HG03196 (cell line): ENCODE results near the gene KASH5.

Source experiments
- ATAC-seq: cut with Tn5 transposase; IDR thresholded peaks from one replicate; pipeline ENCODE4 v1.9.1; 2021; ENCODE audit not compliant: unreplicated experiment

The KASH5 gene

DNA sequence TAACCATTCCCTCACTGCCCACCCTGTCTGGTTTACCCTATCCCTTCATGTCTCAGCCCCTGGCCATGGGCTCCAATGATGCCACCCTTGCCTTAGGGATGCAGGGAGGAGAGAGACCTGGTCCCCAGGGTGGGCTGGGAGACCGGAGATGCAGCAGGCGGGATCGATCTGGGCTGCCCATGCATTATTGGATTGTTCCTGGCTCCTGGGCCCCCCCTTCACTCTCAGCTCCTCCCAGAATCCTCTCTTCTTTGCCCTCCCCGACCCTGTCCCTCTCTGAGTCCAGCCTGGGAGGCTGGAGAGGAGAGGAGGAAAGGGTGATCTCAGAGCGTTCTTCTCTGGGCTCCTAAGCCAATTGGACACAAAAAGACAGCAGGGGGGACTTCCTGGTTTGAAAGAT lies 5.8 kb downstream of the KASH5 start:
- no peak for ATAC-seq

DNA sequence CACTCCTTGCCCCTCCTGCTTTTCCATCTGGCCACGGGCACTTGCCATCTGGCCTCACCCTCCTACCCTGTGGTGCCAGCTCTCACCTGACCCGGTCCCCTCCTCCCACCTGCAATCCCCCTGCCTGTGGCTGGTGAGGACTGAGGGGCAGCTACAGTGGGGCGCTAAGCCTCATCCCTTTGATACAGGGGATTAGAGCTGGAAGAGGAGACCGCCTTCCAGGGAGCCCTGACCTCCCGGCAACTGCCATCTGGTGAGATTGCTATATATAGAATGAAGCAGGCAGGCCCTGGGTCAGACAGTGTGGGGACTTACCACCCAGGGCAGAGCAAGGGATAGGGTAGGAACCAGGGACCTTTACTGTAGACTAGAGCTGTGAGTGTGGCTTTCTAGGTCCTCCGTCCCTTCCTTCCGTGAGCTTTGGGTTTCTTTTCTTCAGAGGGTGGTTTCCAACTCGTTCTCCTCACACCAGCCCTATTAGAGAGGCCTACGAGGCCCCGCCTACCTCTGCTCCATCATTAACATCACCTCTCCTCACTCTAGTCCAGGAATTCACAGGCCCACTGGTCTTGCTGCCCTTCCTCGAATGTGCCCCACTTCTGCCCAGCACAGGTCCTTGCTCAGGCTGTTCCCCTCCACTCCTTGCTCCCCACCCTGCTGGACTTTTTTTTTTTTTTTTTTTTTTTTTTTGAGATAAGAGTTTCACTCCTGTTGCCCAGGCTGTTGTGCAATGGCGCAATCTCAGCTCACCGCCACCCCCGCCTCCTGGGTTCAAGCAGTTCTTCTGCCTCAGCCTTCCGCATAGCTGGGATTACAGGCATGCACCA lies 7.7 kb downstream of the KASH5 start:
- ATAC-seq, result no peak

DNA sequence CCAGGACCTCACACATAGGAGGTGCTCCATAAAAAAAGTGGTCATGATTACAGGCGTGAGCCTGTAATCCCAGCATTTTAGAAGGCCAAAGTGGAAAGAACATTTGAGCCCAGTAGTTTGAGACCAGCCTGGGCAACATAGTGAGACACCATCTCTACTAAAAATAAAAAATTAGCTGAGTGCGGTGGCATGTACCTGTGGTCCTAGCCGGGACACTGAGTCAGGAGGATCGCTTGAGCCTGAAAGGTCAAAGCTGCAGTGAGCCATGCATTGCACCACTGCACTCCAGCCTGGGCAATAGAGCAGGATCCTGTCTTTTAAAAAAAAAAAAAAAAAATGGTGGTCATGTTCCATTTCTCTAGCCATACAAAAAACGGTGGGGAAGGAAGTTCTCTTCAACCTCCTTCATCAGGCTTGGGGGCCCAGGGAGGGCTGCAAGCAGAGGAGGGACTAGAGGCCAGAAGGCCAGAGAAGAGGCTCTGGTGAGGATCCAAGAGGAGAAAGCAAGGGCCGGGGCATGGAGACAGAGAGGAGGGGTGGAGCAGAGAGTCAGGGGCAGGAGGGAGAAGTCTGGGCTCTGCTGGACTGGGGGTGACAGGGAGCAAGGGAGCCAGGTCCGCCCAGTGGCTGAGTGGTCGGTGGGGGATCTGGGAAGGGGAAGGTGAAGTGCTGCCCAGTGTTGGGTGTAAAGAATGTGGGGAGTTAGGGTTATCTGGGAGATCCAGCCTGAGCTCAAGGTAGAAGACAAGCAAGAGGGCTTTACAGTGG lies 8.9 kb downstream of the KASH5 start:
- ATAC-seq, result no peak

DNA sequence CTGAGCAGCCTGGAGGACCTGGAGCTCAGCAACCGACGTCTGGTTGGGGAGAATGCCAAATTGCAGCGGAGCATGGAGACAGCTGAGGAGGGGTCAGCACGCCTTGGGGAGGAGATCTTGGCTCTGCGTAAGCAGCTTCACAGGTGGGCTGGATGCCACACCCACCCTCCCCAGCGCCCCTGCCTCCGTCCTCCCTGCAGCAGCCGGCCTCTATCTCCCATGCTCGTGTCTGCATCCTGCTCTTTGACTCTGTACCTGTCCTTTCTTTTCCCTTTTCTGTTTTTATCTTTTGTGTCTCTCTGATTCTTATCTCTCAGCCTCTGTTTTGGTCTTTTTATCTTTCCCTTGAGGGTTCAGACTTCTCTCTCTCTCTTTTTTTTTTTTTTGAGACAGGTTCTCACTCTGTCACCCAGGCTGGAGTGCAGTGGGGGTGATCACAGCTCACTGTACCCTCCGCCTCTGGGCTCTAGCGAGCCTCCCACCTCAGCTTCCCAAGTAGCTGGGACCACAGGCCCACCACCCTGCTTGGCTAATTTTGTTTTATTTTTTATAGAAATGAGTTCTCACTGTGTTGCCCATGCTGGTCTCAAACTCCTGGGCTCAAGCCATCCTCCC lies 10.1 kb downstream of the KASH5 start:
- no peak for ATAC-seq

DNA sequence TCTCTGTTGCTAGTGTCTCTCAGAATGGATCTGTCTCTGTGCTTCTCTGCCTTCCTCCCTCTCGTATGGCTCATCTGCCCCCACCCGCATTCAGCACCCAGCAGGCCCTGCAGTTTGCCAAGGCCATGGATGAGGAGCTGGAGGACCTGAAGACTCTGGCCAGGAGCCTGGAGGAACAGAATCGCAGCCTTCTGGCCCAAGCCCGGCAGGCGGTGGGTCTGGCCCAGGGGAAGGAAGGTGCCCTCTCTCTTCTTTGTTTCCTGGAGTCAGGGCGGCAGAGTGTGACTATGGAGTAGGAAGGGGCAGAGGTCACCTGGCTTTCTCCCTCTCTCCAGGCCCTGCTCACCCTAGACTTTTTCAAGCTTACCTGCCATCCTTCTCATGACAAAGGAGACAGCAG lies 10.9 kb downstream of the KASH5 start:
- ATAC-seq, result no peak

DNA sequence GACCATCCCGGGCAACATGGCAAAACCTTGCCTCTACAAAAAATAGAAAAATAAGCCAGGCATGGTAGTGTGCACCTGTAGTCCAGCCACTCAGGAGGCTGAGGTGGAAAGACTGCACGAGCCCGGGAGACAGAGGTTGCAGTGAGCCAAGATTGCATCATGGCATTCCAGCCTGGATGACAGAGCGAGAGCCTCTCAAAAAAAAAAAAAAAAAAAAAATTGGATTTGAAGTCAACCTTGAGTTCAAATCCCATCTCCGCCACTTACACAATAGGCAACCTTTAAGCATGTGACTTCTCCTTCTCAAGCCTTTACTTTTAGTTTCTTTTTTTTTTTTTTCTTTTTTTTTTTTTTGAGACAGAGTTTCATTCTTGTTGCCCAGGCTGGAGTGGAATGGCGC lies 12.0 kb downstream of the KASH5 start:
- ATAC-seq, result no peak

DNA sequence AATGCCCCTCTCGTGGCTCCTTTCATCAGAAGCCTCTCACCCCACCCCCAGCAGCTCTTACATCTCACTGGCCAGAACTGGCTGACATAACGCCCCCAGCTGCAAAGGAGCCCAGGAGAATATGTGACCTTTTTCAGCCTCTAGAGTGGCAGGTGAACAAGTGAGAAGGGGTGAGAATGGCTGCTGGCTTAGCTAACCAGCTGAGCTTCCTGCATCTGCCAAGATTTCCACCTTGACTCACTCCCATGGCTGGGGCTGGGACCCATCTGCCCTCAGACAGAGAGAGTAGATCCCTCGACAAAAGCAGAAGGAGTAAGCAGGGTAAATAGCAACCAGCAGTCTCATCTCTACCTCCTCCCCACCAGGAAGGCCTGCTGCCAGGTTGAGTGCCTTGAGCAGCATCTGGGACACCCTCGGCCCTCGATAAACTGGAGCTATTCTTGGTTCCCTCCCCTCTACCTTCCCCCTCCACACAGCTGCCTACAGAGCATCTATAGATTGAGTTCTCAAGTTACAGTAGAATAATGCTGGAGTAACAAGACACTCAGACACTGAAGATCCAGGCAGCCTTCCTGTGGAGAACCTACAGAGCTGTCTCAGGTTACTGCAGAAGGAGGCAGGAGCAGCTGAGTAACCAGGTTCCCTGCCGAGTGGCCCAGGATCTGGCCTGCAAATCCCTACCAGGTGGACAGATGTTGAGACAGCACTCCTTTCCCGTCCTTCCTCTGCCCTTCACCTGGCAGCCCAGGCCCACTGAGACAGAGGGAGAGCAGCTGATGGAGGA lies 15.5 kb downstream of the KASH5 start:
- no peak for ATAC-seq

DNA sequence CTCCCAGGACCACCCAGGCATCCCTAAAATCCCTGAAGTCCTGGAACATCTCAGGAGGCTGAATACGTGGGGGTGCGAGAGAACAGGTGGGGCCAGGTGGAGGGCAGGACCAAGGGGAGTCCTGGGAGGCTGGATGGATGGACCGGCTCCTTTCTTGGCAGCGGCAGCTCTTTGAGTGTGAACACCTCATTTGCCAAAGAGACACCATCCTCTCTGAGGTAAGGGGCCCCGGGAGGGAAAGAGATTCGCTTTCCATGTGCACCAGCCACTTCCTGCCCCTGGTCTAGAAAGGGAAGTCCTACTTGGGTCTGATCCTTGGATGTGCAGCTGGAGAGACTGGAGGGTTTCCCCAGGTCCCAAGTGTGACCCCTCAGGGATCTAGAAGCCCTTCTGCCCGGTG lies 19.0 kb downstream of the KASH5 start:
- ATAC-seq, result no peak

DNA sequence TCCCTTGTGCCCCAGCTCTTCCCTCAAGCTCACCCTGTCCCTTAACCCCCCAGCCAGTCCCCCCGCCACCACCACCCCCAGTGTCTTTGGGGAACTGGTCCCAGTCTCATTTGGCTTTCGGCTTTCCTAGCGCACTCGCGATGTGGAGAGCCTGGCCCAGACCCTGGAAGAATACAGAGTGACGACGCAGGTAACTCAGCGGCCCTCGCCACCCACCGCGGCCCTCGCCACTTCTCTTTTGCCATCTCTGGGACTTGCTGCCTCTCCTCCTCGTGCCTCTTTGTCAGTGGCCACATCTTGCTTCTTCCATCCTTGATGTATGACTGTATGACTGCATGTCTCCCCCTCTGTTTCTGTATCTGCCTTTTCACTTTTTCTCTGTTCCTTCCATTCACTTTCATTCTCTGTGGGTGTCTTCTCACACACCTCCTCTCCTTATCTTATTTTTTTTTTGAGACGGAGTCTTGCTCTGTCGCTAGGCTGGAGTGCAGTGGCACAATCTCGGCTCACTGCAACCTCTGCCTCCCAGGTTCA lies 19.5 kb downstream of the KASH5 start:
- no peak for ATAC-seq

DNA sequence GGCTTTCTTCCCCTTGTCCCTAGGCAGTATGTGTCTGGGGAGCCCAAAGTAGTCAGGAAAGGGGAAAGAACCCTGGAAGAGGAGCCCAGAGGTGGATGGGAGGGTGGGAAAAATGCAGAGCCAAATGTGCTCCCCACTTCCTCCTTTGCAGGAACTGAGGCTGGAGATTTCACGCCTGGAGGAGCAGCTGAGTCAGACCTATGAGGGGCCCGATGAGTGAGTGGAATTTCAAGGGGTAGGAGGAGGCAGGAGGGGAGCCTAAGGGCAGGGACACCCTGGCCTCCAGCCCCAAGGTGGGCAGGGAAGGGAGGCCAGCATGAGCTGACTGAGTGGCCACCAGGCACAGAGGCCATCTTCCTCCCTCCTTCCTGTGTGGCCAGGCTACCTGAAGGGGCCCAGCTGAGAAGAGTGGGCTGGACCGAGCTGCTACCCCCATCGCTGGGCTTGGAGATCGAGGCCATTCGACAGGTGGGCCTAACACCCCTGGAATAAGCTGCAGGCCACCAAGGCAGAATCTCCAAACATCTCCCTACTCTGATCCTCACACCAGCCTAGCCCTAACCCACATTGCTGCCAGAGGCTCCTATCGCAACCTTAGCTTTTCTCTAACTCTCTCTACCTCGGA lies 20.9 kb downstream of the KASH5 start:
- no peak for ATAC-seq

DNA sequence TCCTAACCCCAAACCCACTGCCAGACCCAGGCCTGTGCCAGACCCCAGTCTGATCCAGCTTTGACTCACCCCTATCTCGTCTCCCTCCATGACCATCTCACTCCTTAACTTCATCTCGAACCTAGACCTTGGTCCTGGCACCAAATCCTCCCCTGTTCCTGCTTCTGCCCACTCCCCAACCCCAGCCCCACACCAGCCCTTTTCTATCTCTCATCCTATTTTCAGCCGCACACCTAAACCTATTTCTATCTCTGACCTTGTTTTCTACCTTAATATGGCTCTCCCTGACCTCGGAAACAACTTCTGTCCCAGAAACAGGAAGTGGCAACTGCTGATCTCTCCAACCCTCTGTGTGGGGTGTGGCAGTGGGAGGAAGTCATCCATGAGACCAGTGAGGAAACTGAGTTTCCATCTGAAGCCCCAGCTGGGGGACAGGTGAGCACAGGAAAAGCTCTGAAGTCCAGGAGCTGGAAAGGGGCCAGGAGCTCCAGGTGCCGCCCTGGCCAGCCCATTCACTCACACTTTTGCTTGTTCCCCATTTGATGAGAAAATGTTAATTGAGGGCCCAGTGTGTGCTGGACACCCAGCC lies 21.5 kb downstream of the KASH5 start:
- ATAC-seq, result no peak

DNA sequence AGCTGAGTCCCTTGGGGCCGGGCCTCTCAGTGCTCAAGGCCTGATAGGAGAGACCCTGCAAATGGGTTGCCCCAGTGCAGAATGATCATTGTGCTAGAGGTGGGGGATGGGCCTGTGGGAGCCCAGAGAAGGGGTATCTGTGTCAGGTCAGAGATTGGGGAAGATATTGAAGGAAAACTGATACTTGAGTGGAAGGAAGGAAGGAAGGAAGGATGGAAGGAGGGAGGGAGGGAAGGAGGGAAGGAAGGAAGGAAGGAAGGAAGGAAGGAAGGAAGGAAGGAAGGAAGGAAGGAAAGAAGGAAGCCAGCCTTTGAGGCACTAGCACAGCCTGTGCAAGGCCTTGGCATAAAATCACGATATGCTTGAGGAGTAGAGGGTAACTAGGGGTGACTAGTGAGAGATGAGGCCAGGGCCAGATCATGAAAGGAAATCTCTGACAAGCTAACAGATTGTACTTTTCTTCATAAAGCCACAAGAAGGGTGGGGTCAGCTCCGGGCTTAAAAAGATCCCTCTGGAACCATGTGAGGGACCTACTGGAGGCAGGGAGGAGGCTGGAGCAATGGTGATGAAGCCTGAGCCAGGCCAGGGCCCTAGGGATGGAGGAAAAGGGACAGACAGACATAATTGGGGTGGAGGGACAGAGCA lies 23.8 kb downstream of the KASH5 start:
- no peak for ATAC-seq

DNA sequence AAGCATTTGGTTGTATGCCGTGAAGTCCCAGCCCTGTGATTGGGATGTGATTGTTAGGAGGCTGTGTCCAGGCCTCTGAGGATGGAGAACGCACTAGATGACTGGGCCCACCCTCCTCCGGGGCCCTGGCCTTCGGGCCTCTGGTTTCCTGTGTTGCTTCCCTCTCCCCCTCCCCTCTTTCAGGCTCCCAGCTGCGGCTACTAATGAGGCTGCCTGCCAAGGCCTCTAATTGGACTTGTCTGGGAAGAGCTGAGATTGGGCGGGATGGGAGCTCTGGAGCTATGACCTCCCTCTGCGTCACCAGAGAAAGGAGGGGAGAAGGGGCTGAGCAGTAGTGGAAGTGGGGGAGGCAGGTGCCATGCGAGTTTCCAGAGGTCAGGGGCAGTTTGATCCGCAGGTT lies 25.3 kb downstream of the KASH5 start:
- ATAC-seq, result no peak

DNA sequence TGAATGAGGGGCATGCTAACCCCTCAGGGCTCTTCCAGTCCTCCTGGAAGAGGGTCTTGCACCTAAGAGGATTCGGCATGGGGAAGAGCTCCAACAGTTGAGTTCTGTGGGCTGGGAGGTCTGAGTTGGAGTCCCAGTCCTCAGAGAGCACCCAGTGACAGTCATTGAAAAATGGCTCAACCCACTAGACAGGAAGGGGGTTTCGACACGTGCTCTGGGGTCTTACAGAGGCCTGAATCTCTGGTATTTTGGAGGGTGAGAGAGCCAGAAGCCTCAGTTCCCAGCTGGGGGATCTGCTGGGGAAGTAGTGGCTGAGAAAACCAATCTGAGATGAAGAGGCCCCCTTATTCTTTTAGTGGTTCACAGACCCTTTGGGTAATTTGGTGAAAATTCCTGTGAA lies 26.2 kb downstream of the KASH5 start:
- no peak for ATAC-seq

DNA sequence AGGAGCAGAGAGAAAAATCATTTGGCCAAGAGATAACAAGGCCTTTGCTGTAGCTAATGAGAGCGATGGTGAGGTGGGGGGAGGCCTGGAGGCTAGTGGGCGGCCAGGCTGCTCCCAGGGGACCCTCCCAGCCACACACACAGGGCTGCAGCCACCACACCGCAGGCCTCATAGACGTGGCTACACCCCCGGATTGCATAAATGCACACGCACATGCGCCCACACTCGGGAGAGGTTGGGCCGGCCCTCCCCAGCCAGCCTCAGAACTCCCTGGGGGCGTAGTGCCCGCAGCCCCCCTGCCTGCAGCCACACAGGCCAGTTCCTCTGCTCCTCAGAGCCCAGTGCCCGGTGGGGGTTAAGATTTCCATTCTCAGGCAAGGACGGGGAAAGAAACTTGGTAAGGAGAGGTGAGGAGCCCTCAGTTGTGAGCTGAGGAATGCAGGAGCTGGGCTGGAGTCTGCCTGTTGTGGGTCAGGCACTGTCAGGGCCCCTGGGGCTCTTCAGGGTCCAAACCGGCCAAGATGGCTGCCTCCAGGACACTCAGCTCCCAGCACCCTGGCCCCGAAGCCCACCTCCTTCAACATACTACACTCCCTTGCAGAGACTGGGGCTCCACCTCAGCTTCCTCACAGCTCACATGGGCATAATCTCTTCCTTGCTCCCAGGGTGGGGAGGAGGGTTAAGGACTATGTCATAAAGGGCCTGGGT lies 27.2 kb downstream of the KASH5 start:
- no peak for ATAC-seq

DNA sequence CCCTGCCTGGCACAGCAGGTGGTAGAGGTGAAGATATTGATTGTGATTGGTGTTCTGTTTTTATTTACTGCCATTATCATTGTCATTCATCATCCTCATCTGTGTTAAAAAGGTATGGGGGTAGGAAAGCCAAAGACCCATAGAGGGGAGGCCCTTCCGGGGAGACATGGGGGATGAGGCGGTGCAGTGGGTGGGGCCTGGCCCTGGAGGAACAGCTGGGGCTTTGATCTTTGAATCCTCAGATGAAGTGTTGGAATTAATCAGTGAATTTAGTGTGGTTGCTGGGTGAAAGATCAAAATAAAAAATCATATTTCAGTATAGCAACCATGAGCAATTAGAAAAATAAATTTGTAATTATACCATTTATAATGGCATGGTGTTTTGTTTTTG lies 27.8 kb downstream of the KASH5 start:
- no peak for ATAC-seq

DNA sequence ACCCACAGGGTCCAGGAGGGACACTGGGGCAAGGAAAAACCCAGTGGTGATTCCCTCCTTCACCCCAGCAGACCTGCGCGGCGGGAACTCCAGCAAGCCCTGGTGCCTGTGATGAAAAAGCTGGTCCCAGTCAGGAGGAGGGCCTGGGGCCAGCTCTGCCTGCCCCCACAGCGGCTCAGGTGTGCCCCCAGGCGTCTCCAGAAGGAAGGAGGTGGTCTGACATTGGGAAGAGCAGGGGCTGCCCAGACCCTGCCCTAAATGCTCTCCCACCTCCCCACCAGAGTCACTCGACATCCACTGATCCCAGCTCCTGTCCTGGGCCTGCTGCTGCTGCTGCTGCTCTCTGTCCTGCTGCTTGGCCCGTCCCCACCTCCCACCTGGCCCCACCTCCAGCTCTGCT lies 29.0 kb downstream of the KASH5 start:
- ATAC-seq, result no peak

DNA sequence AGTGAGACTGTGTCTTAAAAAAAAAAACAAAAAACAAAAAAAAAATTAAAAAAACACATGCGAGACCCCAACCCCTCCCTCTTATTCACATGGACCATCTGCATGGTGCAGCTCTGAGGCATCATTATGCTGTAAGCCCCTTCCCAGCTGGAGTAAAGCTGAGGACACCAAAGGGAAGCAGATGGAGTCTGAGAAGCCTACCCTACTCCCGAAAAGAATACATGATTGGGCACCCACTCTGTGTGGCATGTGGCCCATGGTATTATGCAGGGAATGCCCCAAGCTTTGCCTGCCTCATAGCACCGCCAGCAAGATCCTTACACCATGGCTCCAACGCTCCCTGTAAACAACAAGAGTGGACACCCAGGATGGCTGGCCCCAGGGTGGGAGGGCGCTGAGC lies 30.5 kb downstream of the KASH5 start:
- no peak for ATAC-seq

DNA sequence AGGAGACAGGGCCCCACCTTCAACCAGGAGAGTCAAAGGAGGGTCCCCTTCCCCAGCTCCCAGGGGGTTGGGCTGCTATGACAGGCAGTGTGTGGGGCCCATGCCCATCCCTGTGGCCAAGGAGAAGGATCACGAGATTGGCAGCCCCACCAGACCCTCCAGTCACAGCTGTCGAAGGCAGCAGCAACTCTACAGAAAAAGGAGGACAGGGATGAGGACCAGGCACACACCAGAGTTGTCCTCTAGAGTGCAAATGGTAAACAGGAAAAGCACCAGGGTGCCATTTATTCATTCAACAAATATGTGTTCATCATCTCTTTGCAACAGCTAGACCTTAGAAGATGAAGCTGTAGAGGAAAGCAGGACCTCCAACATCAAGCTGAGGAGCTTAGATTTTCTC lies 31.1 kb downstream of the KASH5 start:
- ATAC-seq, result no peak
